Stomach (tissue), 4 donors: ENCODE results near the gene RIPPLY2.

Experiments
- CTCF ChIP-seq, 7 experiments: fragments of 450-650 bp in 4 of 7; fragments of 200-600 bp in 3 of 7; sonication (generic) in 3 of 7; IDR thresholded peaks; one replicate each; pipeline ENCODE4 v1.5.1; 2016 to 2019; ENCODE audit warnings: antibody characterized with exemption in 7 of 7, control low read depth in 2 of 7, mild to moderate bottlenecking in 1 of 7
- EP300 ChIP-seq: sonication (generic); formaldehyde crosslinking; IDR thresholded peaks from one replicate; pipeline ENCODE4 v1.6.1; 2017; ENCODE audit warnings: antibody characterized with exemption
- POLR2A ChIP-seq, 4 donors: fragments of 450-650 bp; IDR thresholded peaks; one replicate each; pipeline ENCODE4 v1.6.1; 2016; ENCODE audit warnings: antibody characterized with exemption in 4 of 4, control low read depth in 2 of 4, mild to moderate bottlenecking in 1 of 4, moderate library complexity in 1 of 4

DNA sequence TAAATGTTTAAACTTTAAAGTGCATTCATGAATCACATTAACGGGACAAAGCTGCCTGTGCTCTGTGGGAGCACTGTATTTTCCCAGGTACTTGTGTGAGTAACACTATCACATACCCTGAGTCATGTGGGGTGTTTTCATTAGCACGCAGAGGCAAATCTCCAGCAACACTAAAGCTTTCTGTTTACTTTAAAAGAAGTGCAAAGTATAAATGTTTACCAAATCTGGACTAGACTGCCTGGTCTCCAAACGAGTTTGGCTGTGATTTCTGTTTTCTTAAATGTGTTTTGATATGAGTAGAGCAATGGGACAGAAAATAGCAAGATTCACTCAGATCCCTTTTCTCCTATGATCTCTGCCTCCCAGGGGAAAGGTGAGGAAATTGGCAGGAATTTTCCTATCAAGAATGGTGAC lies 28.8 kb upstream of the RIPPLY2 start:
- TF ChIP-seq POLR2A (IDR thresholded peaks at IDR 0.05) (no peak), CTCF (IDR thresholded peaks at IDR 0.05) (no peak), EP300 (no peak)
